Stomach smooth muscle (tissue), 2 donors: ENCODE data around the gene FTO.

Source experiments
- H3K27ac ChIP-seq: one replicate; pipeline ENCODE4 v1.7.0; 2013; ENCODE audit warnings: mild to moderate bottlenecking, low read length, inconsistent platforms
- H3K27me3 ChIP-seq, 2 donors: one replicate each; pipeline ENCODE4 v1.7.0; 2013; ENCODE audit warnings: low read length in 2 of 2; ENCODE audit not compliant: insufficient read depth in 2 of 2, control insufficient read depth in 1 of 2
- H3K36me3 ChIP-seq, 2 donors: one replicate each; pipeline ENCODE4 v1.7.0; 2013; ENCODE audit warnings: low read length in 2 of 2; ENCODE audit not compliant: control insufficient read depth in 2 of 2, insufficient read depth in 2 of 2
- H3K4me1 ChIP-seq: one replicate; pipeline ENCODE4 v1.7.0; 2013; ENCODE audit warnings: low read length; ENCODE audit not compliant: control insufficient read depth, insufficient read depth
- H3K4me3 ChIP-seq, 2 donors: one replicate each; pipeline ENCODE4 v1.7.0; 2013; ENCODE audit warnings: low read length in 2 of 2
- H3K9ac ChIP-seq, 2 donors: one replicate each; pipeline ENCODE4 v1.7.0; 2013; ENCODE audit warnings: low read length in 2 of 2, mild to moderate bottlenecking in 1 of 2
- H3K9me3 ChIP-seq, 2 donors: one replicate each; pipeline ENCODE4 v1.7.0; 2013; ENCODE audit warnings: low read length in 2 of 2; ENCODE audit not compliant: control insufficient read depth in 2 of 2
- donor health status: healthy.
- donor health status: Pancreatic carcinoma.

Gene FTO

DNA sequence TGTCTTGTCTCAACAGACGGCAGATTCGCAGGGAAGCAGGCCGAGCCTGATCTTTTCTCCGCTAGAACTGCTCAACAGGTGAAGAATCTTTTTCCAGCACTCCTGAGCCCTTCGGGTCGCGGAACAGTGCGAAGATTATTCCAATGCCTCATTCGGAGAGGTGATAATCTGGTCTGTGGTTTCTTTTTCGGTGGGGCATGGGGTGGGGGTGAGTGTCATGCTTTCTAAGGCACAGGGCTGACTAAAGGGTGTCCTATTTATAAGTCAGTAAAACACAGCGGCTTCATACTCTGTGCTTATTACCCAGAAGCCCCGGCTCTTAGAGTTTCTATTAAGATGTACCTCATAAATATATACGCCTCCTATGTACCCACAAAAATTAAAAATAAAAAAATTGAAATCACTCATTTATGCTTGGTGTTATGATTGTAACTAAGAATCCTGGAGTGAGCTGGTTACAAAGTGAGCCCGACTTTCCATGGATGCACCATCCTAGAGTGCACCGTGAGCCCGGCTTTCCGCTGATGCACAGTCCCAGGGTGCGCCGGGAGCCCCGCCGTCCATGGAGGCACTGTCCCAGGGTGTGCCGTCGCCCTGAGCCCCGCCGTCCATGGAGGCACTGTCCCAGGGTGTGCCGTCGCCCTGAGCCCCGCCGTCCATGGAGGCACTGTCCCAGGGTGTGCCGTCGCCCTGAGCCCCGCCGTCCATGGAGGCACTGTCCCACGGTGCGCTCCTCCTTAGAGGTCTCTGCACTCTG, 417.8 kb downstream of the FTO start:
- Histone ChIP-seq H3K4me3 (no peak overlapping the region), H3K9me3 (no peaks in the 10 kb centered on the region), H3K4me1 (no peaks in the 10 kb centered on the region), H3K36me3 (peaks cover 0 to 4% of the 10 kb centered on the region in 2 donors), H3K9ac (no peak overlapping the region), H3K27me3 (no peaks in the 10 kb centered on the region), H3K27ac (no peak overlapping the region)

DNA sequence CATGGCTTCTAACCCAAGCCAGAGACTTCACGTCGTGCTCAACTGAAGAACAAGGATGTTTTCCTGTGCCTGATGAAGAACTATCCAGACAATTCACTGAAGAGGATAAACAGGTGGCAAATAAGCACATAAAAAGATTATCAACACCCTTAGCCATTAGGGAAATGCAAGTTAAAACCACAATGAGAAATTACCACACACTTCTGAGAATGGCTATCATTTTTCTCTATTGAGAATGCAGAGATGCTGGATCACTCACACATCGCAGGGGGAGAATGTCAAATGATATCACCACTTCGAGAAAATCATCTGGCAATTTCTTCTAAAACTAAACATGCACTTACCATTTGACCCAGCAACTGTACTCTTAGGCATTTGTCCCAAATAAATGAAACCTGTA, 419.8 kb downstream of the FTO start:
- Histone ChIP-seq H3K36me3 (no peaks in the 10 kb centered on the region), H3K27me3 (no peaks in the 10 kb centered on the region), H3K9ac (no peak overlapping the region), H3K4me1 (no peaks in the 10 kb centered on the region), H3K27ac (no peak overlapping the region), H3K4me3 (no peak overlapping the region), H3K9me3 (no peaks in the 10 kb centered on the region)

DNA sequence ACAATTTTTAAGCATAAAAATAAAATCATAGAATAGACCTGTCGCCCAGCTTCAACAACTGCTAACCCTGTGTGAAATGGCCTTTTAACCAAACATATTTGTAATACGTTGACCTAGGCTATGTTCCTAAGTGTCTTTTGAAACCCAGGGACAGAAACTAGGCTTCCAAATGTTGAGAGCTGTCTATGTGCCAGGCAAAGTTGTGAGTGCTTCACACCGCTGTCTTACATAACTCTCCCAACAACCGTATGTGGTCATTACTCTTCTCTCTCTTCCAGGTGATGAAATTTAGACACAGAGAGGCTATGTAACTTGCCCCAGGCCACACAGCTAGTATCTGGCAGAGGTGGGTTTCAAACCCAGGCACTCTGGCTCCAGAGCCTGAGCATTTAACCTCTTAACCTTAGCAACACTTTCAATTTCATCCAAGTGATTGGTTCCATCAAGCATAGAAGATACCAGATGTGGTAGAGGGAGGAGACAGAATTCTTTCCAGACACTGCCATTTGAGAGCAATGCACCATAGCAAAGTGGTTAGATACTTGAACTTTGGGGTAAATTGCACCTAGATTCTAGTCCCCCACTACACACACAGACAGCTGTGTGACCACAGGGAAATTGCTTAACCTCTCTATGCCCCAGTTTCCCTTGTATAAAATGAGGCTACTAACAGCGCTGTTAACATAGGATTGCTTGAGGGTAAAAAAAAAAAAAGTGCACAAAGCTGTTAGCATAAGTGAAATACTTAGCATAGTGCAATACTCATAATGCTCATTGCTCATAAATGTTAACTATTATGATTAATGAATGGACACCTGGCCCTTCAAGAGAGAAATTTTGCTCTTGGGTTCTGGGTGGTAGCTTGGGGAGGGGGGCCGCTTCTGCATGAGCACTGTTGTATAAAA, 422.0 kb downstream of the FTO start:
- H3K4me3 ChIP-seq: no peak overlapping the region
- no peaks in the 10 kb centered on the region for H3K9me3 ChIP-seq
- H3K27ac ChIP-seq: no peak overlapping the region
- no peaks in the 10 kb centered on the region for H3K36me3 ChIP-seq
- H3K9ac ChIP-seq: no peak overlapping the region
- H3K27me3 ChIP-seq: no peaks in the 10 kb centered on the region
- H3K4me1 ChIP-seq: no peaks in the 10 kb centered on the region

DNA sequence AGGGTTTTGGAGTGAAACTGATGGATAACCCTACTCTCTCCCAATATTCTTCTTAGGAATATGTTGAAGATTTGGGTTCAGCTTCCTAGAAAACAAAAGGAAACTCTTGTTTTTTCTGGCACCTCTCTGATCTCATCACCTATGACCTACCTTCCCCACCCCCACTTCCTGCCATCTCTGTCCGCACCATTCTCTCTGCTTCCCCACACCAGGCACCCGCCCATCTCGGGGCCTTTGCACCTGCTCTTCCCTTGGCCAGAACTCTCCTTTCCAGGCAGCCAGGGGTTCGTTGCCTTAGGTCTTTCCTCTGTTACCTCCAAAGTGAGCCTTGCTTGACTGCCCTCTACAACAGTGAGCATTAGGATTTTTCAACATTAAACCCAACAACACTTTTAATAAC, 423.0 kb downstream of the FTO start:
- H3K27me3 ChIP-seq: no peaks in the 10 kb centered on the region
- no peaks in the 10 kb centered on the region for H3K4me1 ChIP-seq
- no peaks in the 10 kb centered on the region for H3K9me3 ChIP-seq
- H3K36me3 ChIP-seq: no peaks in the 10 kb centered on the region
- H3K4me3 ChIP-seq: no peak overlapping the region
- no peak overlapping the region for H3K27ac ChIP-seq
- H3K9ac ChIP-seq: no peak overlapping the region

DNA sequence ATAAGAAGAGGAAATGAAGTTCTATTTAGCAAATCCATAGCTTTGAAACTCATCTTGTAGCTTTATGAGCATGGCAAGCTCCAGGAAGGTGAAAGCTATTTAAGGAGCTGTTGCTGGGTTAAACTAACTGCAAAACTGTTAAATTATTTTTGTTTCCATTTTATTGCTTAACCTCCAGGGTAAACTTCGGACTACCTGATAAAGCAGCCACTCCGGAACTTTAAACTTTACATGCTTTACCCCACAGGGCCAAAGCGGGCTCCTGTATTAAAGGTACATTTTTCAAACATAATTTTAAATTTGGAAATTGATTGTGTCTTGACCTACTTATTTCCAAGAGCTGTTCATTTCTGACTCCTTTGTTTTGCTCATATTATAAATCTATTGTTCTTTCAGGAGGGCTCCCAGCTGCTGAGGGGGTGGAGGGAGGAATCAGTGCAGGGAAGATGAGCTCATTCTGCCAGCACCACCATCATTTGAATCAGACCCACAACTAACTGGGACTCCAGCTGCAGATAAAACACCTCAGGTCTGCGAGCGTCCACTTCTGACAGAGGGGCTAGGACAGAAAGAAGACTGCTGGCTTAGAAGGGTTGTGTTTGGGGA, 424.8 kb downstream of the FTO start:
- no peak overlapping the region for H3K4me3 ChIP-seq
- H3K36me3 ChIP-seq: no peaks in the 10 kb centered on the region
- H3K27me3 ChIP-seq: no peaks in the 10 kb centered on the region

DNA sequence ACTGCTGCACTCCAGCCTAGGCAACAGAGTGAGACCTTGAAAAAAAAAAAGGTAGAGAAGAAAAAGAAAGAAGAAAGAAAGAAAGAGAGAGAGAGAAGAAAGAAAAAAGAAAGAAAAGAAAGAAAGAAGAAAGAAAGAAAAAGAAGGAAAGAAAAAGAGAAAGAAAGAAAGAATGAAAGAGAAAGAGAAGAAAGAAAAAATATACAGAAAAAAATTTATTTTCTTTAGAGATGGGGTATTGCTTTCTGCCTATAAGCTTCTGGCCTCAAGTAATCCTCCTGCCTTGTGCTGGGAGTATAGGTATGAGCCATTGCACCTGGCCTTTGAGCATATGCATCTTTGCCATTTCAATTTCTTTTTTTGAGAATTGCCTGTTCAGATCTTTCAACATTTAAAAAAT, 425.9 kb downstream of the FTO start:
- Histone ChIP-seq H3K36me3 (no peaks in the 10 kb centered on the region), H3K9me3 (no peaks in the 10 kb centered on the region), H3K27ac (no peak overlapping the region), H3K4me1 (no peaks in the 10 kb centered on the region), H3K9ac (no peak overlapping the region), H3K4me3 (no peak overlapping the region), H3K27me3 (no peaks in the 10 kb centered on the region)

More for the DNA sequence above, 424.8 kb downstream of the FTO start:
- no peak overlapping the region for H3K27ac ChIP-seq
- no peaks in the 10 kb centered on the region for H3K9me3 ChIP-seq
- H3K4me1 ChIP-seq: no peaks in the 10 kb centered on the region
- H3K9ac ChIP-seq: no peak overlapping the region

DNA sequence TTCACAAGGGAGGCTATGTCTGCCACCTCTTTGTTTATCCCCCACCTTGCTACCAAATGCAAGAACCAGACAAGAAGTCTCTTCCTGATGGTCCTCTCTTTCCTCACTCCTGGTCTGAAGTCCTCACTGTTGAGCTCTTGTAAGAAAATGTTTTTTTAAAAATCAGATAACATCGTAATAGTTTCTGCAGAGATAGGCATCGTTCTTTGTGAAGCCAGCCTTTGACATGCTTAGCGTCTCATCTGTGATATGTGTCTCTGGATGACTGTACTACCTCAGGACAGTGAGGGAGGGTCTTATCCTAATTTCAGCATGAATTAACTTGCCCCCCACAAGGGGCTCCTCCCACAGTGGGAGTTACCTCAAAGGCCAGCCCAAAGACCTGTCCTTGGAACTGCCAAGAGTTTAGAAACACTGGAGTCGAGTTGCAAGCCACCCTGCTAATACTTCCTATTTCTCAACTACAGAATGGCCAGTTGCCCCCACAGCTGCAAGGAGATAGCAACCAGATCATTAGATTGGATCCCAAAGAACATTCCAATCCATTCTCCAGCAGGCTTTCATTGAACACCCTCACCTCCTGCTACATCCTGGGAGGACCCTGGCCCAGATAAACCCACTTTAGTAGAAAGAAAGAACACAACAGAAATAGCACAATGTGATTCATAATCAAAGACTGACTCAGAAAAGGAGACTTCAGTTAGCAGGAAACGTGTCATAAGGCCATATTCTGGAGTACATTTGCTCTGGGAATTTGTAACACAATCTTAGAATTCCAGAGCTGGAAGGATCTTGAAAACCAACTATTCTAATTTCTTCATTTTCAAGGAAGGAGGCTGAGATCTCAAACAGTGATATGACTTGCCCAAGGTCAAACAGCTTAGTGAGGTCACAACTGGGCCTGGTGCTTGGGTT, 431.7 kb downstream of the FTO start:
- Histone ChIP-seq H3K4me3 (no peak overlapping the region), H3K4me1 (no peaks in the 10 kb centered on the region), H3K27ac (no peak overlapping the region), H3K9me3 (no peaks in the 10 kb centered on the region), H3K36me3 (no peaks in the 10 kb centered on the region), H3K27me3 (no peaks in the 10 kb centered on the region), H3K9ac (no peak overlapping the region)

DNA sequence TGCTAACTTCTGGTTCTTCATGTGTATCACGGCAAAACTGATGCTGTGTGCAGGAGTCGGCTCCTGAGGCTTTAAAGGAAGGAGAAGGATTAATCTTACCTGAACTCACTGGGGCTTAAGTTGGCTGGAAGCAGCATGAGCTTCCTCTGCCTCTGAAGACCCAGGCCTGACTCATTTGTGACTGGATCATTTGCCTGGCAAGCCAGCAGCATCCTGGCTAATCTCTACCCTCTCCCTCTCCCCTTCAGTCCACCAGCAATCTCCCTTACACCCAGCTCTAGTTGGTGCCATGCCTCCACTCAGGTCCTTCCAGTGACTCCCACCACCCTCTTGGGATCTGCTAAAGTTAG, 432.3 kb downstream of the FTO start:
- Histone ChIP-seq H3K4me1 (no peaks in the 10 kb centered on the region), H3K27ac (no peak overlapping the region), H3K9me3 (no peaks in the 10 kb centered on the region), H3K4me3 (no peak overlapping the region), H3K36me3 (no peaks in the 10 kb centered on the region), H3K9ac (no peak overlapping the region), H3K27me3 (no peaks in the 10 kb centered on the region)

DNA sequence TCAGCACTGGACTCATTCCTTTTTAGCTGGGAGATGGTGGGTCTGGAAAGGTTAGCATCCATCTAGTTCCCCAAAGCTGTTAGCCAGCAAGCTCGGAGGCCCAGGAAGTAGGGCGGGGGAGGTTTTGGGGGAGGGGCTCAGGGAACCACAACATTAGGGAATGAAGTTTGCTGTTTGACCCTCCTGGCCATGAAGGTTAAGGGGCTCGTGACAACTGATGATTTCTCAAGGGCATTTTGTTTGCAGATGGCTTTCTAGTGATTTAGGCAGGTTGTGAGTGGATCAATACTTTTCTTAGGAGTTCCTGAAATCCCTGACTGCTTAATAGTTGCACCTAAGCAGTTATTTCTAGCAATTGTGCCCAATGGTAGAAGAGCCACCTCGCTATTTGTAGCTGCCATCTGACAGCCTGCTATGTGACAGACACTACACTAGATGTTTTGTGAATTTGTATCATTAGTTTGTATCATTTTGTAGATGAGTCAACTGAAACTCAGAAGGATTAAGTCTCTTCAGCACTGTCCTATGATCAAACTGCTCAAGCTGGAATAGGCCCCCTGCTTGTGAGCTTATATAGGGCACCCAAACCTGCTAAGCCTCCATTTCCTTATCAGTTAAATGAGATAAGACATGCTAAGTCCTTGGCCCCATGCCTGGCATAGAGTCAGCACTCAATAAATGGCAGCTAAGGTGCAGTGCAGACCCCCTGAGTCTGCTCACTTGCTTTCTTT, 436.3 kb downstream of the FTO start:
- Histone ChIP-seq H3K4me1 (no peaks in the 10 kb centered on the region), H3K9ac (no peak overlapping the region), H3K27me3 (no peaks in the 10 kb centered on the region), H3K27ac (no peak overlapping the region), H3K4me3 (no peak overlapping the region), H3K36me3 (no peaks in the 10 kb centered on the region), H3K9me3 (no peaks in the 10 kb centered on the region)

DNA sequence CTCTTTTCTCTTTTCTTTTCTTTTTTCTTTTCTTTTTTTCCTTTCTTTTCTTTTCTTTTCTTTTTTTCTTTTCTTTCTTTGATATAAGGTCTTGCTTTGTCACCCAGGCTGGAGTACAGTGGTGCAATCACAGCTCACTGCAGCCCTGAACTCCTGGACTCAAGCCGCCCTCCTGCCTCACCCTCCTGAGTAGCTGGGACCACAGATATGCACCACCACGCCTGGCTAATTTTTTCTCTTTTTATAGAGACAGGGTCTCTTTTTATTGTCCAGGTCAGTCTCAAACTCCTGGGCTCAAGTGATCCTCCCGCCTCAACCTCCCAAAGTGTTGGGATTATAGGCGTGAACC, 436.8 kb downstream of the FTO start:
- H3K4me1 ChIP-seq: no peaks in the 10 kb centered on the region
- H3K36me3 ChIP-seq: no peaks in the 10 kb centered on the region
- H3K27ac ChIP-seq: no peak overlapping the region
- H3K9ac ChIP-seq: no peak overlapping the region
- H3K9me3 ChIP-seq: no peaks in the 10 kb centered on the region
- no peaks in the 10 kb centered on the region for H3K27me3 ChIP-seq
- no peak overlapping the region for H3K4me3 ChIP-seq
